Measurements from ENCODE around the gene AKNA. TPM values are rescaled to one million over a fixed set of nuclear protein-coding genes. Genes with fewer than 3 reads are reported as not detected.

AKNA gene
- polyA plus RNA-seq, 1 of the 3 experiments (the other 2 are of a cell fraction): 0.84 TPM

DNA sequence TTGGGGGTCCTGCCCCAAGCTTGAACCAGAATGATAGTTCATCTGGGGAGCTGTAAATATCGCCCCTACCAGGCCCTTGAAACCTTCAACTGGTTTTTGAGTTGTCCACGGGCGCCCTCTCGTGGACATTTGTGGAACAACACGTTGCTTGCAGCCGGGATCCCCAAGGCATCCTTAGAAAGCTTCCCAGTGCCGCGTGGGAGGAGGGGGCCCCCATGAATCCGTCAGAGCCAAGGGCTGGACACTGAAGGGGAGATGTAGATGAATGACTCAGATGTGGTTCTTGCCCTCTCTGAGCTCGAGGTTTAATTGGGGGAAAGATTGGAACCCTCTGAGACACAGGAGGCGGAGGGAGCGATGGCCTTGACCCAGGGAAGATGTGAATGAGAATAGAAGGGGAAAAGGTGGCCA lies 96.7 kb downstream of the AKNA start:
- Histone ChIP-seq H3K27ac (ENCODE audit: low read depth in 2 of 2, low read length in 1 of 2) (no peak overlapping the region), H3K4me3 (ENCODE audit: low read depth in 2 of 2, low read length in 1 of 2) (peak overlapping the region in 1 of 2 experiments; percentile 42; a peak in 1 of 4 replicates), H3K9ac (no peak overlapping the region), H3K36me3 (replicated peaks in 1 of 2; ENCODE audit: control insufficient read depth in 1 of 2, insufficient read depth in 2 of 2, low read length in 1 of 2) (peaks cover 10 to 40% of the 10 kb centered on the region in 2 experiments), H4K20me1 (ENCODE audit: insufficient read depth) (no peaks in the 10 kb centered on the region), H2AFZ (ENCODE audit: low read depth) (no peak overlapping the region), H3K9me3 (peaks cover 10% of the 10 kb centered on the region; the same call in 1 of the 2 replicates), H3F3A (replicated peaks; ENCODE audit: insufficient read depth) (peaks cover 4% of the 10 kb centered on the region), H3K4me1 (ENCODE audit: control insufficient read depth in 1 of 2, insufficient read depth in 2 of 2, low read depth in 1 of 2, low read length in 1 of 2) (peaks cover 12 to 17% of the 10 kb centered on the region in 2 experiments; a peak in 2 of 4 replicates), H3K79me2 (ENCODE audit: insufficient read depth) (no peaks in the 10 kb centered on the region), H3K27me3 (ENCODE audit: insufficient read depth) (no peaks in the 10 kb centered on the region), H3K4me2 (no peak overlapping the region), H3K9me2 (no peaks in the 10 kb centered on the region)
- TF ChIP-seq, protein P1, sequence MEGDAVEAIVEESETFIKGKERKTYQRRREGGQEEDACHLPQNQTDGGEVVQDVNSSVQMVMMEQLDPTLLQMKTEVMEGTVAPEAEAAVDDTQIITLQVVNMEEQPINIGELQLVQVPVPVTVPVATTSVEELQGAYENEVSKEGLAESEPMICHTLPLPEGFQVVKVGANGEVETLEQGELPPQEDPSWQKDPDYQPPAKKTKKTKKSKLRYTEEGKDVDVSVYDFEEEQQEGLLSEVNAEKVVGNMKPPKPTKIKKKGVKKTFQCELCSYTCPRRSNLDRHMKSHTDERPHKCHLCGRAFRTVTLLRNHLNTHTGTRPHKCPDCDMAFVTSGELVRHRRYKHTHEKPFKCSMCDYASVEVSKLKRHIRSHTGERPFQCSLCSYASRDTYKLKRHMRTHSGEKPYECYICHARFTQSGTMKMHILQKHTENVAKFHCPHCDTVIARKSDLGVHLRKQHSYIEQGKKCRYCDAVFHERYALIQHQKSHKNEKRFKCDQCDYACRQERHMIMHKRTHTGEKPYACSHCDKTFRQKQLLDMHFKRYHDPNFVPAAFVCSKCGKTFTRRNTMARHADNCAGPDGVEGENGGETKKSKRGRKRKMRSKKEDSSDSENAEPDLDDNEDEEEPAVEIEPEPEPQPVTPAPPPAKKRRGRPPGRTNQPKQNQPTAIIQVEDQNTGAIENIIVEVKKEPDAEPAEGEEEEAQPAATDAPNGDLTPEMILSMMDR (IDR thresholded peaks at IDR 0.05): peak; percentile 88
- peak; percentile 92 for TF ChIP-seq RAD21 (IDR thresholded peaks at IDR 0.05; ENCODE audit: low read length)
- no peak for TF ChIP-seq EZH2phosphoT487 (IDR thresholded peaks at IDR 0.05; ENCODE audit: borderline replicate concordance, low read depth)
- TF ChIP-seq SMC3 (IDR thresholded peaks at IDR 0.05; ENCODE audit: low read depth, low read length): peak; percentile 91
- TF ChIP-seq, protein P2, sequence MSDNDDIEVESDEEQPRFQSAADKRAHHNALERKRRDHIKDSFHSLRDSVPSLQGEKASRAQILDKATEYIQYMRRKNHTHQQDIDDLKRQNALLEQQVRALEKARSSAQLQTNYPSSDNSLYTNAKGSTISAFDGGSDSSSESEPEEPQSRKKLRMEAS (IDR thresholded peaks at IDR 0.05; ENCODE audit: low read depth): peak; percentile 61; the same call in 1 of the 2 replicates
- TF ChIP-seq, protein P3, sequence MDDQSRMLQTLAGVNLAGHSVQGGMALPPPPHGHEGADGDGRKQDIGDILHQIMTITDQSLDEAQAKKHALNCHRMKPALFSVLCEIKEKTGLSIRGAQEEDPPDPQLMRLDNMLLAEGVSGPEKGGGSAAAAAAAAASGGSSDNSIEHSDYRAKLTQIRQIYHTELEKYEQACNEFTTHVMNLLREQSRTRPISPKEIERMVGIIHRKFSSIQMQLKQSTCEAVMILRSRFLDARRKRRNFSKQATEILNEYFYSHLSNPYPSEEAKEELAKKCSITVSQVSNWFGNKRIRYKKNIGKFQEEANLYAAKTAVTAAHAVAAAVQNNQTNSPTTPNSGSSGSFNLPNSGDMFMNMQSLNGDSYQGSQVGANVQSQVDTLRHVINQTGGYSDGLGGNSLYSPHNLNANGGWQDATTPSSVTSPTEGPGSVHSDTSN (IDR thresholded peaks at IDR 0.05): no peak
- POLR2A ChIA-PET: no interaction called here
- WGBS (ENCODE audit: low lambda C conversion rate): 17% methylated on average over 12 of the region's 12 CpGs
- CTCF ChIA-PET: interaction anchor here (0.6 to 17.8 kb wide), 76 partner anchors 9 to 635 kb away, joined by 3 to 269 read pairs (median 6); partner anchors contain the start of genes AMBP, COL27A1 and KIF12
- peak; percentile 81 for DNase-seq

DNA sequence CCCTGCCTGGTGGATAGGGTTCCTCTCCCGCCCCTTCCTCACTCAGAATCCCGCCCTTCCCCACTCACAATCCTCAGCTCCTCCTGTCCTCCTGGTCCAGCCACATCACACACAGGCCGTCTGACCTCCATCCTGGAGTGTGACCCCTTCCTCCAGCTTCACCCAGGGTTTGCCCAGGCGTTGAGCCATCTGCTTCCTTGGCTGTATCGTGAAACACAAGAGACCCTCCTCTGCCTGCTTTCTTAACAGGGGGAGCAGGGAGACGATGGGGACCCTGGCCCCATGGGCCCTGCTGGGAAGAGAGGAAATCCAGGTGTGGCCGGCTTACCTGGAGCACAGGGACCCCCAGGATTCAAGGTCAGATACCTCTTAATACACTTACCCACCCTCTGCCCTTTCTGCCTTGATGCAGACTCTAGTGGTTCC lies 97.2 kb downstream of the AKNA start:
- no peak overlapping the region for H3K4me3 ChIP-seq (ENCODE audit: low read depth in 2 of 2, low read length in 1 of 2)
- WGBS (ENCODE audit: low lambda C conversion rate): 61% methylated on average over 7 of the region's 7 CpGs
- TF ChIP-seq, protein P2 (IDR thresholded peaks at IDR 0.05; ENCODE audit: low read depth): no peak
- TF ChIP-seq, protein P4, sequence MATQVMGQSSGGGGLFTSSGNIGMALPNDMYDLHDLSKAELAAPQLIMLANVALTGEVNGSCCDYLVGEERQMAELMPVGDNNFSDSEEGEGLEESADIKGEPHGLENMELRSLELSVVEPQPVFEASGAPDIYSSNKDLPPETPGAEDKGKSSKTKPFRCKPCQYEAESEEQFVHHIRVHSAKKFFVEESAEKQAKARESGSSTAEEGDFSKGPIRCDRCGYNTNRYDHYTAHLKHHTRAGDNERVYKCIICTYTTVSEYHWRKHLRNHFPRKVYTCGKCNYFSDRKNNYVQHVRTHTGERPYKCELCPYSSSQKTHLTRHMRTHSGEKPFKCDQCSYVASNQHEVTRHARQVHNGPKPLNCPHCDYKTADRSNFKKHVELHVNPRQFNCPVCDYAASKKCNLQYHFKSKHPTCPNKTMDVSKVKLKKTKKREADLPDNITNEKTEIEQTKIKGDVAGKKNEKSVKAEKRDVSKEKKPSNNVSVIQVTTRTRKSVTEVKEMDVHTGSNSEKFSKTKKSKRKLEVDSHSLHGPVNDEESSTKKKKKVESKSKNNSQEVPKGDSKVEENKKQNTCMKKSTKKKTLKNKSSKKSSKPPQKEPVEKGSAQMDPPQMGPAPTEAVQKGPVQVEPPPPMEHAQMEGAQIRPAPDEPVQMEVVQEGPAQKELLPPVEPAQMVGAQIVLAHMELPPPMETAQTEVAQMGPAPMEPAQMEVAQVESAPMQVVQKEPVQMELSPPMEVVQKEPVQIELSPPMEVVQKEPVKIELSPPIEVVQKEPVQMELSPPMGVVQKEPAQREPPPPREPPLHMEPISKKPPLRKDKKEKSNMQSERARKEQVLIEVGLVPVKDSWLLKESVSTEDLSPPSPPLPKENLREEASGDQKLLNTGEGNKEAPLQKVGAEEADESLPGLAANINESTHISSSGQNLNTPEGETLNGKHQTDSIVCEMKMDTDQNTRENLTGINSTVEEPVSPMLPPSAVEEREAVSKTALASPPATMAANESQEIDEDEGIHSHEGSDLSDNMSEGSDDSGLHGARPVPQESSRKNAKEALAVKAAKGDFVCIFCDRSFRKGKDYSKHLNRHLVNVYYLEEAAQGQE (IDR thresholded peaks at IDR 0.05; ENCODE audit: low read depth, low read length): no peak
- TF ChIP-seq, protein P5, sequence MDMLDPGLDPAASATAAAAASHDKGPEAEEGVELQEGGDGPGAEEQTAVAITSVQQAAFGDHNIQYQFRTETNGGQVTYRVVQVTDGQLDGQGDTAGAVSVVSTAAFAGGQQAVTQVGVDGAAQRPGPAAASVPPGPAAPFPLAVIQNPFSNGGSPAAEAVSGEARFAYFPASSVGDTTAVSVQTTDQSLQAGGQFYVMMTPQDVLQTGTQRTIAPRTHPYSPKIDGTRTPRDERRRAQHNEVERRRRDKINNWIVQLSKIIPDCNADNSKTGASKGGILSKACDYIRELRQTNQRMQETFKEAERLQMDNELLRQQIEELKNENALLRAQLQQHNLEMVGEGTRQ (IDR thresholded peaks at IDR 0.05; ENCODE audit: borderline replicate concordance, low read depth, low read length): no peak
- no peak for TF ChIP-seq CHD2 (IDR thresholded peaks at IDR 0.05; ENCODE audit: low read length, partially characterized antibody)
- TF ChIP-seq EZH2phosphoT487 (IDR thresholded peaks at IDR 0.05; ENCODE audit: borderline replicate concordance, low read depth): no peak
- TF ChIP-seq TCF12 (IDR thresholded peaks at IDR 0.05): no peak
- TF ChIP-seq MEF2A (IDR thresholded peaks at IDR 0.05; ENCODE audit: borderline replicate concordance, low read depth): no peak
- TF ChIP-seq, protein P6, sequence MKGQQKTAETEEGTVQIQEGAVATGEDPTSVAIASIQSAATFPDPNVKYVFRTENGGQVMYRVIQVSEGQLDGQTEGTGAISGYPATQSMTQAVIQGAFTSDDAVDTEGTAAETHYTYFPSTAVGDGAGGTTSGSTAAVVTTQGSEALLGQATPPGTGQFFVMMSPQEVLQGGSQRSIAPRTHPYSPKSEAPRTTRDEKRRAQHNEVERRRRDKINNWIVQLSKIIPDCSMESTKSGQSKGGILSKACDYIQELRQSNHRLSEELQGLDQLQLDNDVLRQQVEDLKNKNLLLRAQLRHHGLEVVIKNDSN (IDR thresholded peaks at IDR 0.05; ENCODE audit: borderline replicate concordance, low read depth): no peak
- no peak for TF ChIP-seq RAD21 (IDR thresholded peaks at IDR 0.05; ENCODE audit: low read length)
- no peak for TF ChIP-seq EP300 (IDR thresholded peaks at IDR 0.05; ENCODE audit: borderline replicate concordance in 1 of 2, low read depth in 1 of 2, low read length in 1 of 2)
- TF ChIP-seq RCOR1 (IDR thresholded peaks at IDR 0.05; ENCODE audit: low read length): no peak
- TF ChIP-seq SMC3 (IDR thresholded peaks at IDR 0.05; ENCODE audit: low read depth, low read length): no peak
- TF ChIP-seq FOXJ3 (CRISPR knock-in tag; IDR thresholded peaks at IDR 0.05): no peak
- no peak for TF ChIP-seq NFIC (IDR thresholded peaks at IDR 0.05; ENCODE audit: borderline replicate concordance)
- no peak for TF ChIP-seq GATA2 (CRISPR knock-in tag; IDR thresholded peaks at IDR 0.05)
- no peak overlapping the region for H3K27ac ChIP-seq (ENCODE audit: low read depth in 2 of 2, low read length in 1 of 2)
- H4K20me1 ChIP-seq (ENCODE audit: insufficient read depth): no peaks in the 10 kb centered on the region
- CTCF ChIA-PET: interaction anchor here (0.9 to 17.8 kb wide), 68 partner anchors 9 to 634 kb away, joined by 3 to 269 read pairs (median 6); partner anchors contain the start of genes AMBP, COL27A1 and KIF12
- no peaks in the 10 kb centered on the region for H3K79me2 ChIP-seq (ENCODE audit: insufficient read depth)
- POLR2A ChIA-PET: no interaction called here
- no peak overlapping the region for H2AFZ ChIP-seq (ENCODE audit: low read depth)
- H3K9ac ChIP-seq: no peak overlapping the region
- DNase-seq: no peak
- H3K36me3 ChIP-seq (replicated peaks in 1 of 2; ENCODE audit: control insufficient read depth in 1 of 2, insufficient read depth in 2 of 2, low read length in 1 of 2): peaks cover 10 to 35% of the 10 kb centered on the region in 2 experiments
- H3K27me3 ChIP-seq (ENCODE audit: insufficient read depth): no peaks in the 10 kb centered on the region
- peaks cover 10% of the 10 kb centered on the region; the same call in 1 of the 2 replicates for H3K9me3 ChIP-seq
- H3K4me1 ChIP-seq (ENCODE audit: control insufficient read depth in 1 of 2, insufficient read depth in 2 of 2, low read depth in 1 of 2, low read length in 1 of 2): peaks cover 16 to 22% of the 10 kb centered on the region in 2 experiments; a peak in 3 of 4 replicates
- no peak overlapping the region for H3K4me2 ChIP-seq
- H3K9me2 ChIP-seq: no peaks in the 10 kb centered on the region
- H3F3A ChIP-seq (replicated peaks; ENCODE audit: insufficient read depth): peaks cover 4% of the 10 kb centered on the region
